ENCODE data around the gene ARID2. TPM values are rescaled to one million over a fixed set of nuclear protein-coding genes. Genes with fewer than 3 reads are reported as not detected.
A peak's percentile ranks its signal among the peaks of the same experiment; 100 is the strongest.

Gene ARID2
- total and polyA plus RNA-seq, 4 donors: 1.8 to 17.8 (median 13.2) TPM

GRCh38 chr12:45721954-45722353 is 7.6 kb upstream of the ARID2 start:
- H3K27ac ChIP-seq (ENCODE audit: low read depth in 1 of 2, low read length in 2 of 2): no peak overlapping the region
- H3K4me1 ChIP-seq (ENCODE audit: control insufficient read depth in 4 of 4, insufficient read depth in 4 of 4, low read length in 3 of 4): peaks cover 3 to 23% (median 13%) of the 10 kb centered on the region in 4 donors
- TF ChIP-seq ZBTB33 (IDR thresholded peaks at IDR 0.05) (no peak), MAX (IDR thresholded peaks at IDR 0.05) (no peak), RAD21 (IDR thresholded peaks at IDR 0.05) (no peak), FOXA2 (IDR thresholded peaks at IDR 0.05) (no peak), RXRA (IDR thresholded peaks at IDR 0.05) (no peak), GABPA (IDR thresholded peaks at IDR 0.05 in 1 of 2, conservative IDR thresholded peaks at IDR 0.05 in 1 of 2) (no peak), HNF4A (conservative IDR thresholded peaks at IDR 0.05) (no peak), EGR1 (IDR thresholded peaks at IDR 0.05; ENCODE audit: low read depth in 2 of 2) (no peak), CTCF (IDR thresholded peaks at IDR 0.05; ENCODE audit: low read depth, low read length, missing input control) (no peak), YY1 (IDR thresholded peaks at IDR 0.05) (no peak), TAF1 (conservative IDR thresholded peaks at IDR 0.05) (no peak), FOXA1 (IDR thresholded peaks at IDR 0.05) (no peak), ATF3 (IDR thresholded peaks at IDR 0.05) (no peak)
- no peaks in the 10 kb centered on the region for H3K9me3 ChIP-seq (ENCODE audit: control insufficient read depth in 4 of 4, low read length in 3 of 4)
- H3K27me3 ChIP-seq (ENCODE audit: control insufficient read depth in 4 of 4, insufficient read depth in 4 of 4, low read length in 3 of 4): no peaks in the 10 kb centered on the region
- no peak for DNase-seq (ENCODE audit: low spot score)
- WGBS: 99% methylated on average over 7 of the region's 7 CpGs
- H3K36me3 ChIP-seq (ENCODE audit: control insufficient read depth in 4 of 4, insufficient read depth in 3 of 4, low read depth in 1 of 4, low read length in 3 of 4): no peaks in the 10 kb centered on the region
- H3K9ac ChIP-seq (ENCODE audit: low read depth in 1 of 2, low read length in 2 of 2): no peak overlapping the region
- no peak overlapping the region for H3K4me3 ChIP-seq (ENCODE audit: low read depth in 1 of 3, low read length in 3 of 3)

GRCh38 chr12:45725631-45726602 is 3.6 kb upstream of the ARID2 start:
- Histone ChIP-seq H3K9ac (ENCODE audit: low read depth in 1 of 2, low read length in 2 of 2) (peak overlapping the region; percentile 91 to 98), H3K27ac (ENCODE audit: low read depth in 1 of 2, low read length in 2 of 2) (peak overlapping the region; percentile 94 to 98), H3K4me3 (ENCODE audit: low read depth in 1 of 3, low read length in 3 of 3) (peak overlapping the region; percentile 91 to 97 (median 95)), H3K4me1 (ENCODE audit: control insufficient read depth in 4 of 4, insufficient read depth in 4 of 4, low read length in 3 of 4) (peaks cover 1 to 28% (median 13%) of the 10 kb centered on the region in 4 donors), H3K36me3 (ENCODE audit: control insufficient read depth in 4 of 4, insufficient read depth in 3 of 4, low read depth in 1 of 4, low read length in 3 of 4) (no peaks in the 10 kb centered on the region), H3K9me3 (ENCODE audit: control insufficient read depth in 4 of 4, low read length in 3 of 4) (no peaks in the 10 kb centered on the region), H3K27me3 (ENCODE audit: control insufficient read depth in 4 of 4, insufficient read depth in 4 of 4, low read length in 3 of 4) (no peaks in the 10 kb centered on the region)
- 7% methylated on average over 12 of the region's 12 CpGs for WGBS
- DNase-seq (ENCODE audit: low spot score): no peak
- TF ChIP-seq FOXA1 (IDR thresholded peaks at IDR 0.05) (no peak), RAD21 (IDR thresholded peaks at IDR 0.05) (peak; percentile 74 to 81), RXRA (IDR thresholded peaks at IDR 0.05) (peak; percentile 52 to 61), HNF4G (IDR thresholded peaks at IDR 0.05) (no peak), ZBTB33 (IDR thresholded peaks at IDR 0.05) (no peak), EGR1 (IDR thresholded peaks at IDR 0.05; ENCODE audit: low read depth in 2 of 2) (no peak), FOXA2 (IDR thresholded peaks at IDR 0.05) (no peak), TAF1 (conservative IDR thresholded peaks at IDR 0.05) (no peak), SP1 (IDR thresholded peaks at IDR 0.05) (no peak), NR2F2 (IDR thresholded peaks at IDR 0.05) (no peak), YY1 (IDR thresholded peaks at IDR 0.05) (no peak), GABPA (IDR thresholded peaks at IDR 0.05 in 1 of 2, conservative IDR thresholded peaks at IDR 0.05 in 1 of 2) (no peak), REST (IDR thresholded peaks at IDR 0.05) (no peak), JUND (IDR thresholded peaks at IDR 0.05) (no peak), MAX (IDR thresholded peaks at IDR 0.05) (peak; percentile 18), HNF4A (conservative IDR thresholded peaks at IDR 0.05) (no peak), ATF3 (IDR thresholded peaks at IDR 0.05) (no peak)
